SKM-1 (cell line): ENCODE data around the gene CUEDC1.
"Not testable (repeated sequence)": the region's sequence is repeated elsewhere in the genome, so short reads cannot be mapped to it uniquely, and the experiment has no call there.

Experiments
- DNase-seq: peaks from one replicate; lab custom pipeline; 2025; ENCODE audit not compliant: unreplicated experiment; lab: John Stamatoyannopoulos, UW

Gene CUEDC1

DNA sequence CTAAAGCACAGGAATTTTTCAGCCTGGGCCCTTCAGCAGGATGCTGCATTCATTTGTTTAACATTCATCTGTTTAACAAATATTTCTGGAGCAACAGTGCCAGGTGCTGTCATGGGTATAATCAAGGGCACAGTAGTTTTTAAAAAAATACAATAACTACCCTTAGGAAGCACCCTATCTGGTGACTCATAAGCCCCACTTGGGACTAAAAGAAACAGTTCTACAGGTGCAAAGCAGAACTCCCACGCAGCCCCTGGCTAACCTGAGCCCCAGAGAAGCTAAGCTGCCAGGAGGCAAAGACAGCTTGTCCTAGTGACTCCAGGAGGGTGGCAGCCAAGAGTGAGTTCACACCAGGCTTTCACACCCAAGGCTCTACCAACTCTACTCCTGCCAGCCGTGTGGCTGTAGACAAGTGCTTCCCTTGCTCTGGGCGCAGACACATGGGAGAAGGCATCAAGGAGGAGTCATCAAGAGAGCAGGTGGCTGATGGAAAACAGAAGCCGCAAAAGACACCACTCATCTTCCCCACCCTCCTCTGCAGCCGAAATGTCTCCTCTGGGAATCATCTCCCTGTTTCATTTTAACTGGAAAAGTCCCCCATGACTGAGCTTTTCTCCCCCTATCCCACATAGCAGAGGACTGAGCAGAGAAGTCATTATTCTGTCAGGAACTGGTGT lies 14.4 kb downstream of the CUEDC1 start:
- no peak for DNase-seq

DNA sequence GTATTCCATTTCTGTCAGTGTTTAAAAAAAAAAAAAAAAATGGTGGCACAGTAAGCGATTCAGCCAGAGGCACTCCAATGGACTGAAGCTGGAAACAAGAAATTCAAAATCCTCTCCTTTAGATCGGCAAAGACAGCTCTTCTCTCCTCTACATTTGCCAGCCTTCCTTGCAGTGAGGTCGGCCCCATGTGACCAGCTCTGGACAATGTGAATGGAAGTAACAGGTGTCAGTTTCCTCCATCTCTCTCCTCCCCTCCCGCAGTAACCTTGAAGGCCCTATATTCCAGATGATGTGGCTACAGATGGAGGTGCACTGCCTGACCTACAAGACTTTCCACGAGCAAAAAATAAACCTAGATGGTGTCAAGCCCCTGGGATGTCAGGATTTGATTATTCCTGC lies 15.0 kb downstream of the CUEDC1 start:
- DNase-seq = no peak

DNA sequence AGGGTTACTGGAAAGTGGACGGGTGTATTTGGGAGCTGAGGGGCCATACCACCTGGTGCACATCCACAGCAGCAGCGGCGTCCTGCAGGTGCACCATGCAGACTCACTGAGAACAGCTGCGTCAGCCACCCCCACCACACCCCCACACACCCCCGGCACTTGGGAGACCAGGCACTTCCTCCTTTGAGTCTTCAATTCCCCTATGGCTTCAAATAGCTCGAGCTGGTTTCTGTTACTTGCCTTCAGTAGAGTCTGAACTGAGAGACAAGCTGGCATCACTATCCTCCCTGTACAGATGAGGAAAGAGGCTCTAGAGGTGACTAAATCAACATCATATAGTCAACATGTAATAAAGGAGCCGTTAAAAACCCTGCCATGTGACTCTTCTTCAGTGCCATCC lies 15.4 kb downstream of the CUEDC1 start:
- DNase-seq = peak; percentile 47

DNA sequence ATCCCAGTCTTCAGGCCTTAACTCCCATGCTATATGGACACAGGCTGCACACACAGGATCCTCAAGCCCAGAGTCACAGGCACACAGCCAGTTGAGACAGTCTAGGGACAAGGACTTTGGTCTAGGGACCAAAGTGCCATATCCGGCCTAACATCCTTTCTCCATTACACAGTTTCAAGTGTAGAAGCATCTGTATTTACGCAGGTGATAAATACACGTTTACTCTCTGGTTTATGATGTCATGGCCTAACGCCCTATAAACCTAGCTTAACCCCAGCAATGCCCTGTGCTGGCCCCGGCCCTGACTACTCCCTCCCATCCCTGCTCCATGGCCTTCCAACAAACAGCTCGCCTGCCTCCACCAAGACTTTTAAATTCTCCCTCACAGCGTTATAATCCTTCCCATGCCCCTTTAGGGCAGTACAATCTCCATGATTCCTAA lies 17.1 kb downstream of the CUEDC1 start:
- DNase-seq = no peak

DNA sequence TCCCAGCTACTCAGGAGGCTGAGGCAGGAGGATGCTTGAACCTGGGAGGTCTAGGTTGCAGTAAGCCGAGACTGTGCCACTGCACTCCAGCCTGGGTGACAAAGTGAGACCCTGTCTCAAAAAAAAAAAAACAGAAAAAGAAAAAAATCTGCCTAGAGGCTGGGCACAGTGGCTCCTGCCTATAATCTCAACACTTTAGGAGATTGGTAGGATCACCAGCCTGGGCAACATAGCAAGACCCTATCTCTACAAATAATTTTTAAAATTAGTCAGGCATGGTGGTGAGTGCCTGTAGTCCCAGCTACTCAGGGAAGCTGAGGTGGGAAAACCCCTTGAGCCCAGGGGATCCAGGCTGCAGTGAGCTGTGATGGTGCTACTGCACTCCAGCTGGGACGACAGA lies 17.7 kb downstream of the CUEDC1 start:
- DNase-seq = no peak

DNA sequence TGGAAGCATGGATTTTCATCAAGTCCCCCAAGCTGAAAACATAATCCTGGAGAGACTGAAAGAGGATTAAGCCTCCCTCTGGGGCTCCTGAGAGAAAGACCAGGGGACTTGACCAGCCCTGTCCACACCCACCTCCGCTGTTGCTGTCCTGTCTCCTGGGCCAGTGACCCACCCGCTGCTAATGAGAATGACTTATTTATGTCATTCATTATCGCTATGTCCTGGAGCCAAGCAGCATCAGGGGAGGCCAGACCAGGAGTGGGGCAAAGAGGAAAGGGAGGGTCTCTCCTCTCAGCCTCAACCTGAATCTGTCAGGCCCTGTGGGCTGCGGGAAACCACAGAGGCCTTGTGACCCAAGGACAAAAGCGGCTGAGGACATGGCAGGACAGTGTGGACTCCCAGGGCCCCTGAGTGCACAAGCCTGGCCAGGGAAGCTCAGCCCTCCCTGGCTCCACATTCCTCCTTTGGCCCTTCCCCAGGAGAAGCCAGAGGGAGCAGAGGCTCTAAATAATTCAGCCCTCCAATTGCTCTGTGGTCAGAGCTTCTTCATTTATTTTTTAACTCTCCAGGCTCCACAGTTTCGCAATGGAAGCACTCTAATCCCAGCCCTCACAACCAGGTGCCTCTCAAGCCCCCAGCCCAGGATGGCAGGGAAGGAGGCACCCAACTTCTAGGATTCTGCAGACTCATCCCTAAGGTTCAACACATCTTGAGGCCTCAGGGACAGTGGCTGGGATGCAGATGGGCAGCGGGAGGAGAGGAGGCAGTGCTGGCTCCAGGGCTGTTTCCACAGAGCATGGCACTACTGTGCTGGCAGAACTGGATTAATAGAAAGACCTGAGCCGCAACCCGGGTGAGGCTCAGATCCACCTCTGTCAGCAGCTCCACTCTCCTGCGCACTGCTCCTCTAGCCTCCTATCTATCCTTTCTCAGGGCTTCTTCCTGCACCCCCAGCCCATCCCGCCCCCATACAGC lies 19.1 kb downstream of the CUEDC1 start:
- no peak for DNase-seq

DNA sequence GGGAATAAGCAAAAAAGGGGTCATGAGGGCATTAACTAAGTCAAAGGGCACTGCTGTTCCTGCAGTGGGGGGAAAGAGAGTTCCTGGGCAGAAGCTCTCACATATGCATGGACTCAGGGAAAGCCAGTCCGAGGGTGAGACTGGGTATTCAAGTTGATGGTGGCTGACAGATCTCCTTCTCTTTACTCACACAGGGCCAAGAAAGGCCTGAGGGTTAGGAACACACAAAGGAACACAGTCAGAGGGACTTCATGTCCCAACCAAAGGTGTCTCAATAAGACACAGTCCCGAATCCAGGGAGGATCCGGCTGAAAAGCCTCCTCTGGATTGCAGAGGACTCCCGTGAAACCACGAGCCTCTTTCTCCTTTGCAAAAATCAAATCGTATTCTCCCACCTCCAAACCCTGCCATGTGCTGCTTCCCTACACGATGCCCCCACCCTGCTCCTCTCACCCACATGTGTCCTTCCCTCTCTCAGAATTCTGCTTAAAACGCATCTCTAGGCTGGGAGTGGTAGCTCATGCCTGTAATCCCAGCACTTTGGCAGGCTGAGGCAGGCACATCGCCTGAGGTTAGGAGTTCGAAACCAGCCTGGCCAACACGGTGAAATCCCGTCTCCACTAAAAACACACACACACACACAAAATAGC lies 23.6 kb downstream of the CUEDC1 start:
- DNase-seq = no peak

DNA sequence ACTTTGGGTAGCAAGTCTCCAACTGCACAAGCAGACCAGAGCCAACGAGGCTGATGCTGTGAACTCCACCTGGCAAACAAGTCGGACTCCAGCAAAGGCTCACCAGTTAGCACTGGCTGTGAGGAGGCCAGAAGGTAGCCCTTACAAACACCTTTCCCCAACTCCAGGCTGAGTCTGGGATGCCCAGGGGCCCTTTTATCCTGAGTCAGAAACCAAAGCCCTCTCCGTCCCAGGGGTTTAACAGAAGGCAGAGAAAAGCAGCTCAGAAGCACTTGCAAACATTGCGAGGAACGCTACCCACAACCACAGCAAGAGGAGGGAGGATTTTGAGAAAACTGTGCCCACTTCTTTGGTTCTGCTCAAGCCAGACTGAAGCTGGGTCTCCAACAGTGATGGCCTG lies 25.0 kb downstream of the CUEDC1 start:
- DNase-seq = no peak

DNA sequence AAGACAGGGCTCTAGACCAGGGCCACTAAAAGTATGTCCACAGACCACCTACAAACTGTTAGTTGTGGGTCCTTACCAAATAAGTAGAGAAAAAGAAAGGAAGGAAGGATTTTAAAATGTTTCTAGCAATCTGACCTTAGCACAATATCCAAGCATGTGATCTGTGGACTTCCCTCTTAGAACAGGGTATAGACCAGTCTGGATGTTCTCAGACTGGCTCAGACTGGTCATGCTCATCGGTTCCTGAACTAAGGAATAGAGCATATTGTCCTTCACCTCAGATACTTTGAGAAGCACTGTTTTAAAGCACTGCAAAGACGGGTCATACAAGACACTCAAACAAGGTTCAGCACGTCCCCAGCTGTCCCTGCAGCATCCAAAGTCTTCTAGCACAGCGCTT lies 25.8 kb downstream of the CUEDC1 start:
- DNase-seq = no peak

DNA sequence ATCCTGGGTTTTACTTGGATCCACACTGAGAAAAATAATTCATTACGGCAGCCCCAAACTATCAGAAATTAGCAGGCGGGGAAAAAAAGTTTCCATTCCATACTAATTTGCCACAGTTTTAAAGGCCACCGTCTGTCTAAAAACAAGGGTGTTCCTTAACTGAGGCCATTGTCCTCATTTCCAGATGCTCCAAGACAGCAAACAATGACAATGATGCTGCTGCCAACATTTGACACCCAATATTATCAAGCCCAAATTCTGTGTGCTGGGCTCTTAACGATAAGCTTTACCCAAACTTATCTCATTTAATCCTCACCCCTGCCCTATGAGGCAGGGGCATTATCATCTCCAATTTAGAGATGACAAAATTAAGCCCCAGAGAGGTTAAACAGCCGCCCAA lies 26.3 kb downstream of the CUEDC1 start:
- DNase-seq = no peak

DNA sequence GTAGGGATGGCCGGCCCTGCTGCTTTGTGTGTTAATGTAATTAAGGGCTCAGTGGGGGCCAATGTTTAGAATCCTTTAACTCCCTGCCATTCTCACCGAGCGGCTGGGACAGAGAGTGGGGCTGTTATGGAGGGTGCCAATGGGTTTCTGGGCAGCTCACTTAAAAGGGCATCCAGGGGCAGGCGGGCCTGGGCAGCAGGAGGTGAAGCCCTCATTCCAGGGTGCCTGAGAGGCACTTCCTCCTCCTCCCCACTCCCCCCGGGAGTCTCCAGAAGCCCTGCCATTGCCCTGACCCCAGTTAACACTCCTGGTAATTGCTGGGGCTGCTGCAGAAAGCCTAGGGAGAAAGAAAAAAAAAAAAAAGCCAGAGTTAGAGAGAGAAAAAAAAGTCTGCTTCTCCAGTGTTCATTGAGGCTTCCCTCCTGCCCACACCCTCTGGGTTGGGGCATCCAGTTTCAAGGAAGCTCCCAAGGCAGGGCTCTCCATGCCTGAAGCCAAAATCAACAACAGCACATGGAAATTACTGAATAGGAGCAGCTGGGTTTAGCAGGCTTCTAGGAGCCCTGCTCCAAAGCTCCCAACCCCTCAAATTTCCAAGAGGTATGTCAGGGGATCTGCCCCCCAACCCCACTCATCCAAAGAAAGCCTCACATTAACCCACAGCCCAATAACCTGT lies 28.0 kb downstream of the CUEDC1 start:
- DNase-seq = no peak

DNA sequence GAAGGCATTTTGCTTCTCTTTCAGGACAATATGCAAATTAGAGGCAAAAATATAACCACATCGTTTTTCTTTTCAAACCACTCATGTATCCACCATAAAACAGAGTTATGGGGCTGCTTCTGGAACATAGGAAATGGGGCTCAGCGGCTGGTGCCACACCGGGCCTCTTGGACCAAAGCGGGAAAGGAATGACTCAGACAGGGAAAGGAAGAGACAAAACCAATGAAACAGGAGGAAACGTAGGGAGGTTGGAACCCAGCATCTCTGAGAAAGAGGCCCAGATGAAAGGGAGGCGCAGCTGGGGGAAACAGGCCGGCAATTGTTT lies 28.5 kb downstream of the CUEDC1 start:
- no peak for DNase-seq

DNA sequence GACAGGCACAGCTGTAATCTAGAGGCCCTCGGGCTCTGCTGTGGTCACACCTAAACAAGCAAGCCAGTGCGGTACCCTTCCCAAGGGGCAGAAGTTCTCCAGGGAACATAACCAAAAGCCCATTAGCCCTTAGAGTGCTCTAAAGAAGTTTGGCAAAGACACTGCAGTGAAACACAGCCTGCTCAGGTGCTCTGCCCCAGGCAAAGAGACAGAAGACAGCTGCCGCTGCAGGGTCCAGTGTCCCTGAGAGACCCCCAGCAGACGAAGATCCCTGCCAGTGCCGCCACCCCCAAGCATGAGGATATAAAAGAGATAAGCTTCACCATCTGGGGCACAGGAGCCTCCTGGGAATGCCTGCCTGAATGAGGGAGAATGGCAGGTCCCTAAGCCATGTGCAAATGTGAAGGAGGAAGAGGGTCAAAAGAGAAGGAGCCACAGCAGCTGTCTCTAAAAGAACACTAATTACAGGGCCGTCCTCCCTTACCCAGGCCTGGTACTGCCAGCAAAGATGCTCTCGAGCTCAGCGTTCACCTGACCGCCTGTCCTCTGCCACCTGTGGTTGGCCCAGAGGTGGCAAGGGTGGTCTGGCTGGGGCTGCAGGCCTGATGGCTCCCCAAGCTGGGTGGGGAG lies 29.7 kb downstream of the CUEDC1 start:
- no peak for DNase-seq

DNA sequence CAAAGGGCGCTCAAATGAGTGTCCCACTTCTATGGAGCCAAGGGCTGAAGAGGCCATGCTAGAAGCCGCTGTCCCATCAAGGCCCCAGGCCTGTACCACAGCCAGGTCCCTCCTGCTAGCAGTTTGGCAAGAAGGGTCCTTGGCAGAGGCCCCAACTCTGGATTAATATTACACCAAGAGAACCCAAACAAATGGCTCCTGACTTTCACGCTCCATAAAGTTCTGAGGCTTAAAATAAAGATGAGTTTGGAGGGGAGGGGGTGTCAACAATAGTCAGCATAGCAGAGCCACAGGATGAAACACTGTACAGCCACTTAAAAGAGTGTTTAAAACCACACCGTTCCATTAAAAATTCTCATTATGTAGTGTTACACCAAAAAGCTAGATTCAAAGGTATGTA lies 30.5 kb downstream of the CUEDC1 start:
- DNase-seq = no peak

DNA sequence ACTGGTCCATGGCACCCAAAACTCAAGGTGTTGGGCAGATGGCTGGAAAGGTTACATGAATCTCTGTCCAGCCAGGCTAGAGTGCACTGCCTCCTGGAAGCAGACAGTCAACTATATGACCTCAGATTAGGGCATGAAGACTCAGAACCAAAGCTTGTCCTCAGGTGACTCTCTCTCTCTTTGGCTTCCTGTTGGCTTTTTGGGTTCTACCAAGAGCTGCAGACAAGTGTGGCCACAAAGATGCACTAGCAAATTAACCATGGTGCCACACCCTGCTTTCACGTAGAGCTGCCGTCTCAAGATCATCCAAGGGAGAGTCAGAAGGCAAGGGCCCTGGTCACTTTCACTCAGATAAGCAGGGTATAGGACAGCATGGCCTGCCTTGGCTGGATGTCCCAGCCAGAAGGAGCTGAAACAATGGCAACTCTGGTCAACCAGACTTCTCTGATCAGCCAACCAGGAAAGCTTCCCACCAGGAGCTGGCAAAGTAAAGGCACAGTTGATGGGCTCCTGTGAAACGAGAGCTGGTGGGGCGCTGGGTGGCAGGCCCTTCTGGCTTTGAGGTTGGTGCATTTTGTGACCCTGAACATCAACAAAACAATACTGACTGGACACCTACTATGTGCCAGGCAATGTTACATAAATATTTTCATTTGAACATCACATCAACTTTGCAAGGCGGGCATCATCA lies 31.9 kb downstream of the CUEDC1 start:
- no peak for DNase-seq

DNA sequence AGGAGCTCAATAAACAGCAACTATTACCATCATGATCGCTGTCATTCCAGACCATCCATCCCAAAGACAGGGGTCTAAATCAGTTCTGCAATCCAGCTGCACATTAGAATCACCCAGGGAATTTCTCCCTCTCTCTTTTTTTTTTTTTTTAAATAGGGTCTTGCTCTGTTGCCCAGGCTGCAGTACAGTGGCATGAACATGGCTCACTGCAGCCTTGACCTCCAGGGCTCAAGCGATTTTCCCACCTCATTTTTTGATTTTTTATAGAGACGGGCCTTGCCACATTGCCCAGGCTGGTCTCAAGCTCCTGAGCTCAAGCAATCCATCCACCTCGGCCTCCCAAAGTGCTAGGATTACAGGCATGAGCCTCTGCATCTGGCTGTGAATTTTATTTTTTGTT lies 32.5 kb downstream of the CUEDC1 start:
- DNase-seq = not testable (repeated sequence)

DNA sequence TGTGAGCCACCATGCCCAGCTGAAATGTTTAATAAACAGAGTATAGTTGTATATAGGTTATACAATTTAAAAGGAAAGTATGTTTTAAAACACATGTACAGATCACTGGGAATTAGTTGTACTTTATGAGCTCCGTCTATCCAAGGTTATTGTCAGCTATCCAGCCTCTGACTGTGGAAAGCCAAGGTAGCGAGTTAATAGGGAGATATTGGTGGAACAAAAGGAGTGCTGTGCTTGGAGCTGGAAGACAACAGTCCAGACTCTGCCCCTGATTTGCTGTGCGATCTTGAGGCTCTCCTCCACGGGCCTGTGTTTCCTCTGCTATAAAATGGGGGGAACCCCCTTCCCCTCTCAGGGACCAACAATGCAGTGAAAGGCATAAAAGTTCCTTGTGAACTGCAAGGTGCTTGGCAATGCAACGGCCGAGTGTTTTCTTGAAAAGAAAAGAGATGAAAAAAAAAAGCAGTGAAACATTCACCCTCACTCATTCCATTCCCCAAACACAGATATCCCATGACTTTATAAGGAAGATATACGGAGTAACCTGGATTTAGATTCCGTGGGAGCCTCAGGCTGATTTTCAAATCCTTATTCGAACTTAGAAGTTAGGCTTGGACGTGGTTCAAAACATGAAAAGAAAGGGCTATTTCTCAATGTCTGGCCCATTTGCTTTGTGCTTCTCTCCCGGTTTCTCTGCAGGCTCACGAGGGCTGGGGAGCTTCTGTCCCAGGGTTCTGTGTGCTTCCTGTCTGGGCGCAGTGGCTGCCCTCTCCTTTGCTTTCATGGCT lies 34.1 kb downstream of the CUEDC1 start:
- DNase-seq = no peak

DNA sequence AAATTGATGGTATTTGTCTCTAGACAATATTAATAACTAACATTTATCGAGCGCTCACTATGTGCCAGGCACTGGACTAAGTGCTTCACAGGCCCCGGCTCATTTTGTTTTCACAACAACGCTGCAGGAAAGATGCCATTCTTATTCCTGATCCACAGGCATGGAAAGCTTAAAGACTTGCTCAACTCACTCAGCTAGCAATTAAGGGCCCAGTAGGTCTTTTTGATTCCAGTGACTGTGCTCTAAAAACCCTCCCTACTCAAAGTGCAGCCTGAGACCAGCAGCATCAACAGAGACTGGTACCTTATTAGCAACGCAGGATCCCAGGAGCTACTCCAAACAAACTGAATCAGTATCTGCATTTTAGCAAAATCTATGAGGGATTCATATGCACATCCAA lies 35.3 kb downstream of the CUEDC1 start:
- no peak for DNase-seq

DNA sequence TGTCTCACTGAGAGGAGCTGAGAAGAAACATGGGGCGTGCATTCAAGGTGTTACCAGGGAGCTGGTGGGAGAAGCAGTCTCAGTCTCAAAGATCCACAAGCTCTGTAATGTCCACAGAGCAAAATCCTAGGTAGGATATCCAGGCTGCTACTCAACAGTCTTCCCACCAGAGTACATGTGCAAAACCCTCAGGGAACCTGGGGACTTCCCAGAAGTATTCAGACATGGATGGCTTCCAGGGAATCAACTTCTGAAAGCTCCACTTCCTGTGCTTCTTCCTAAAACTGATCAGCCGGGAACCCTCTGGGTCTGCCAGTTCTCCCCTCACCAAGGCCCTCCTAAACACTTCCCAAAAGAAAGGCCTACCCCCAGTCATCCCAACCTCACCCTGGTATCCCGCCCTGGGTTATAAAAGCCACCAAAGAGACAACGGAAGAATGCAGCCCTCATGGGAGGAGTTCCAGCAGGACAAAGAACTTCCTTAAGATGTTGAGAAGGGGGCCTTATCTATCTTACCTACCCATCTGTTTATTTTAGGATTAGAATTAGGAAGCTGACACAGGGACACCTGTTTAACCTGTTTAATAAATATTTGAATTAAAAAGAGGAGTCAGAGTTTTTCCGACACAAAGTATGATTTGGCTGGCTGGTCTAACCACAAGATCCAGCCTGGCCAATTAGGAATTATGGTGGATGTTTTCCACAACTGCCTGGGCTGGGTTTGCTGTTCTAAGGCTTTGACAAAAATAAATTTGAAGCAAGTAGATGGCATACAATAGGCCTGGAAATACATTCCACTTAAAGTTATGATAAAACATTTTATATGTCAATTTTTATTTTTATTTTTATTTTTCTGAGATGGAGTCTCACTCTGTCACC lies 37.0 kb downstream of the CUEDC1 start:
- no peak for DNase-seq
